HG03039 (cell line): ENCODE results near the gene MAGI1.

Source experiments
- ATAC-seq: cut with Tn5 transposase; IDR thresholded peaks from one replicate; pipeline ENCODE4 v1.9.1; 2021; ENCODE audit warnings: mild to moderate bottlenecking, moderate library complexity; ENCODE audit not compliant: unreplicated experiment

MAGI1 gene

DNA sequence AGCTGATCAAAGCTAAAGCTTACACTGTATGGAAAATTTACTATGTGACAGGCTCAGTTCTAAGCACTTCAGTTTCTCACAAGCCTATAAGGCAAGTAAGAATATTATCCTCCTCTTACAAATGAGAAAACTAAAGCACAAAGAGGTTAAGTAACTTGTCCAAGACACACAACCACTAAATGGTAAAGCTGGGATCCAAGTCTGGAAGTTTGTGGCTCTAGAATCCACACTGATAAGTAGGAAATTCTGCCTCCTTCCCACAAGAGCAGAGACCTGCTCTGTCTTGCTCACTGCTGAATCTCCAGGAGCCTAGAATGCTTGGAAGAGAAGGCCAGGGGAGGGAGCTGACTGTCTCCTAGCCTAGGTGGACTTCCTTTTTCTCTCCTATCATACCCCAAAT lies 60.6 kb downstream of the MAGI1 start:
- no peak for ATAC-seq

DNA sequence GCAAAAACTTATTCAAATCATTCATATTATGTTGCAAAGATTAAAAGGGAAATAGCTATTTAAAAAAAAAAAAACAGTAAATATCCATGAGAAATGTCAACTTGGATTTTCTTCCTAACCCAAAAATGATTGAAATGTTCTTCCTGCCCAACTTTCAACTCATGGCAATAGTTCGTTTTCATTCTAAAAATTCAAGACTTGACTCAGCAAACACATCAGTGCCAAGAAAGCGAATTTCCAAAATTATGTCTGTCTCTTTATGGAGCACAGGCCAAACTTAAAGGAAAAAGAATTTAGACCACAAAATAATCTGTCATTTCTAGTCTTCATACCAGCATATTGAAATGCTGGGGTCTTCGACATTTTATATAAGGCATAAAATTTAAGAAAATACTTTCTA lies 63.7 kb downstream of the MAGI1 start:
- no peak for ATAC-seq

GRCh38 chr3:65974509-65974908 lies 64.2 kb downstream of the MAGI1 start:
- no peak for ATAC-seq

DNA sequence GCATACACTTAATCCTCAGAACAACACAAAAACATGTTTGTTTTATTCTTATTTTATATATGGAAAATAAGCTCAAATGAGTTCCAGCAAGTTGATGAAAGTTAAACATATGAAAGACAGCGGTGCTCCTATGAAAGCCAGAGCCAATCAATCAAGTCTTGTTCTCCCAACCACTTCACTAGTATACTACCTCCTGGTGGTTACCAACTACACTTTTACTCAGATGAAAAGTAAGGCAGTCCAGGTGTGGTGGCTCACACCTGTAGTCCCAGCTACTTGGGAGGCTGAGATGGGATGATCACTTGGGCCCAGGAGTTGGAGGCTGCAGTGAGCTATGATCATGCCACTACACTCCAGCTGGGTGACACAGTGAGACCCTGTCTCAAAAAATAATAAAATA lies 66.0 kb downstream of the MAGI1 start:
- ATAC-seq, result no peak

DNA sequence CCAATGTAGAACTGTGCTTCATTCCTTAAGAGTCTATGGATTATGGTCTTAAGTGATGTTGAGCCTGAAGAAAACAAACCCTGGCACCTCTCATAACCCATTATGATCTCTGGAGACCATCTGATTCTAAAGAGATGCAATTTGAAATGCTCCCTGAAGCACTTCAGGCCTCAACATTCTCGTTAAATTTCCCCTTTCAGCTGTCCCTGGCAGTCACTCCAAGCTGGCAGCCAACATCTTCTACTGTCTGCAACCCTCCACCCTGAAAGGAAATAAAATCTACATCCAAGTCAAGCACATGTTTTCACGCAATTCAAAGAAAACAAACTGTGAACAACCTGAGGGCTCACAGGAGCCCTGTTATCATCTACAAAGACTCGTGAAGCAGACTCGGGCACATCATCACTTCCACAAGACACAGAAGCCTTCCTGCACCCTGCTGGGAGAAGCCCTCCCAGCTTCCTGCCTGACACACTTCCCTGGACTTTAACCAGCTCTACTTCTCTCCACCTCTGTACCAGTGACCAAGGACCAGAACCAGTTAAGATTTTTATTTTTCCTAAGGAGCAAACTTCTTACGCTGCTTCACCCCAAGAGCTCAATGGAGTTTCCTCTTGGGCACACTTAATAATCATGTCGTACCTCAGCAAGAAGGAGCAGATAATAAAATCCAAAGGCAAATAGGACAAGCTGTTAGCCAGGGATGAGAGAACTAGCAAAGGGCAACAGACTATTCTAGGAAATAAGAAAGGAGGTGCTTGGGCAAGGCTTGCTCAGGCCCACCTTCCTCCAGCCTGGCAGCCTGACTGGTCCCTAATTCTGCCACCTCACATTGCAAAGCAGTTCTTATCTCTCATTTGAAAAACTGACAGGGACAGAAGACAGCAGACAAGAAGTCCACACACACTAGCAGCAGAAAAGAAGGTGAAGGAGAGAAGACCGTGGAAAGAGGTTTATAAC lies 67.1 kb downstream of the MAGI1 start:
- ATAC-seq, result no peak

- no peak for ATAC-seq
Measured at GRCh38 chr3:65968996-65969395, 69.7 kb downstream of the MAGI1 start.

- no peak for ATAC-seq
Measured at GRCh38 chr3:65967451-65967850, 71.3 kb downstream of the MAGI1 start.

GRCh38 chr3:65964838-65965237 lies 73.9 kb downstream of the MAGI1 start:
- no peak for ATAC-seq

- ATAC-seq, result peak; percentile 97
Measured at GRCh38 chr3:65963787-65964677, 74.7 kb downstream of the MAGI1 start.

DNA sequence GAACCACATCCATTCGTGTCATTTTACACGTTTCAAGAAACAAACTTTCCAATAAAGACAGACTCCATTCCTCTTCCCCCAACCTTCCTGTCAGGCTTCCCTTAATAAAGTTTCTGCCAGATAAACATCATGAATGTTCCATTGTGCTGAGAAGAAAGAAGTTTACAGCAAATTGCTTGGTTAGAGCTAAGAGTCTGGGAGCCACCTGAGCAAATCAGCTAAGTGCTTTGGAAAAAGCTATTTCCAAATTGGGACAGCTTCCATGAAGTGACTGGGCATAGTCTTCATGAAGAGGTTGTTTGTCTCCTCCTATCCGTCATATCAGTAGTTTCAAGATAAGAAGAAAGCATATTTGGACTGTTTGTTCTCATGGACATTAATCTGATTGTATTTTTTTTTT lies 77.0 kb downstream of the MAGI1 start:
- ATAC-seq, result no peak

- no peak for ATAC-seq
Measured at GRCh38 chr3:65961128-65961527, 77.6 kb downstream of the MAGI1 start.

GRCh38 chr3:65960087-65960486 lies 78.6 kb downstream of the MAGI1 start:
- ATAC-seq, result no peak

DNA sequence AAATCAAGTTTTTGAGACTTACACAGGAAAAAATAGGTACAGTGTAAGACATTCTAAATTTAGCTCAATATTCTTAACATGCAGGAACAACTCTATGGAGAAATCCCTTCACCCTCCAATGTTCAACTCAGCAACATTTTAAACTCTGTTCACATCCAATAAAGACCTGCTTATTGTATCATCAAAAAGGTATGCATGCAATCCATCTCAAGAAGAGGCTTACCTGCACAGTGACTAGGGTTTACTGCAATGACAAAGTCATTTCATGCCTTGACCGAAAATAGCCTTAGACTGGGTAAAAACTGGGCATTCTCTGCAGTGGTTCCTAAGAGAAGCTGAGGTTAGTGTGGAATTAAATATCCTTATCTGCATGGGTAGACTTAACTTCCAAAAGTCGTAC lies 80.5 kb downstream of the MAGI1 start:
- no peak for ATAC-seq

GRCh38 chr3:65955792-65956477 lies 82.8 kb downstream of the MAGI1 start:
- ATAC-seq, result no peak

DNA sequence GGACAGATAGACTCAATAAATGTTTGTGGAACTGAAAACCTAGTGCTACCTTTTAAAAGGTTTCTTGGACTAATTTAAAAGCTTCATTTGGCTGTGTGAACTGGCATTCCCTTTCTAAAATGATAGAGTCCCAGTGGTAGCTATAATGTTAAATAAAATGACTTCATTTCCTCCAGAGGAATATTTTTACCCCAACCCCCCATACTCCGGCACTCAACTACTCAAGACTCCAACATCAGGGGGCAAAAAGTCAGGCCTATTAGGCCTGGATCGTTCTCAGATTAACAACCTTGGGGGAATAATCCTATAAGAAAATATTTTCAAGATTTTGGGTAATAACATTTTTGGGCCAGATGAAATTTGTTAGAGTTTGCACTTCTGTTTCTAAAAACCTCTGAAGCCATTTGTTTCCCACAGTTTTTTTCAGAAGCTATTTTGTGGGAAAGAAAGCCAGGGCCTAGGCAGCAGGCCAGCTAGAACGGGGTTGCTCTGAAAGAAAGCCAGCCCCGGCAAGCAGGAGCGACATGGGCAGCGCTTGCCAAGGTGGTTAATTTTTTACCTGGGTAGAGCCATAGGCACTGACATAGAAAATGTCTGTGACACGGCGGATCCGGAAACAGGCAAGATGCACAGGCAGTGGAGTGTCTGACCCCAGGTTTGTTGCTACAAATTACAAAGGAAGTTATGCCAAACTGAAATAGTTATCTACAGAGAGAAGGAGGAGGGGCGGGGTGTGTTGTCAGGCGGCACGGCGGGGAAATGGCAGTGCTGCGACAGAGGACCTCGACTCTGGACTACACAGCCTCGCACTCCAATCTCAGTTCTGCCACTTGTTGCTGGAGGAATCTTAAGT lies 84.6 kb downstream of the MAGI1 start:
- no peak for ATAC-seq

DNA sequence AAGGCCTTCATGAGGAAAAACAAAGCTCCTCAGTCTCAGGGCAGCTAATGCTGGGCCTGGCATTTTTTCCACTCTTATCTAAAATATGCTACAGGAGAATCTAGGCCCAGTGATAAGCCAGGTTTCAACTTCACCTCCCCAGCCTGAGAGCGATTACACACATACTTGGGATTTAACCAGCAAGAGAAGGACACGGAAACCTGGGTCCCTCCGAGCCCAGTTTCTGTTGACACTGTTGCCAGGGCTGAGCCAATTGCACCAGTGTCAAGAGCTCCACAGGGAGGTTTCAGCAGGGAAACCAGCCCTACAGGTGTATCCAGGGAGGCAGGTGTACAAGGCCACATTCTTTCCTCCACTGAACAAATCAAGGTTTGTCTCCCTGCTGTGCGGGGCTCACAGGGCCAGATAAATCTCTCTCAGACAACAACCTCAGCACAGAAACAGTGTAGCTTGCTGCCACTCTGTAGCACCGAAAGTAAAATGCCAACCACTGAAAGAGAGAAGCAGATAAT lies 85.4 kb downstream of the MAGI1 start:
- no peak for ATAC-seq

- ATAC-seq, result no peak
Measured at GRCh38 chr3:65952842-65953241, 85.9 kb downstream of the MAGI1 start.

- no peak for ATAC-seq
Measured at GRCh38 chr3:65951836-65952505, 86.7 kb downstream of the MAGI1 start.
